ENCODE measurements around the gene CAPS. TPM values are rescaled to one million over a fixed set of nuclear protein-coding genes. Genes with fewer than 3 reads are reported as not detected.

The CAPS gene
- total RNA-seq, 1 experiment from 2014 or later, result 255 TPM

GRCh38 chr19:5958074-5958850 is 44.2 kb downstream of the CAPS start:
- ATAC-seq, result no peak

DNA sequence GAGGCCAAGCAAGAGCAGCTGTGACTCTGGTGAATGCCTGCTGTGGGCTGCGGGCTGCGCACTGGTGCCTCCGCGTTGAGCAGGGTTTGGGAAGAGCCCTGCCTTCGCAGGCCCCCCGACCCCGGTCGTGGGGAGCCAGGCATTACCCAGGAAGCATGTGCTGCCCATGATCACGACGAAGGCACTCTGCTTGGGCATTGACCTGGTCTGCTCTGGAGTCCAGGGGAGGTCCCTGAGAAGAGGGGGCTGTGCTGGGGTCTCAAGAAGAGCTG is 44.7 kb downstream of the CAPS start:
- H4K20me1 ChIP-seq (ENCODE audit: low read length), result peaks cover 78% of the 10 kb centered on the region
- H3K4me1 ChIP-seq (ENCODE audit: insufficient read depth, low read length), result peaks cover 14% of the 10 kb centered on the region
- H3F3A ChIP-seq (ENCODE audit: low read length, unreplicated experiment), result no peaks in the 10 kb centered on the region
- no peak for DNase-seq
- H3K9me3 ChIP-seq (ENCODE audit: low read length), result no peaks in the 10 kb centered on the region
- no TSS peak for BruUV-seq (replicated peaks)
- POLR2A ChIA-PET (ENCODE audit: unreplicated experiment), result no interaction called here
- CTCF ChIA-PET, result no interaction called here
- H3K27me3 ChIP-seq (ENCODE audit: low read length), result no peaks in the 10 kb centered on the region
- ATAC-seq, result no peak
- H3K79me2 ChIP-seq (ENCODE audit: low read length), result peaks cover 100% of the 10 kb centered on the region
- no peaks in the 10 kb centered on the region for H3K9me2 ChIP-seq (replicated peaks; ENCODE audit: low read length)
- H3K27ac ChIP-seq (ENCODE audit: low read length), result no peak overlapping the region
- H2AFZ ChIP-seq (ENCODE audit: low read length), result no peak overlapping the region
- intact Hi-C loops (cut with micrococcal nuclease), result no loop called here
- H3K4me2 ChIP-seq (ENCODE audit: low read length), result no peak overlapping the region
- no peak overlapping the region for H3K9ac ChIP-seq (ENCODE audit: low read length)
- TF ChIP-seq EZH2phosphoT487 (IDR thresholded peaks at IDR 0.05; ENCODE audit: borderline replicate concordance, low read length) (no peak), EZH2 (IDR thresholded peaks at IDR 0.05; ENCODE audit: low read length, unreplicated experiment) (no peak)
- TF ChIP-seq, protein P1, sequence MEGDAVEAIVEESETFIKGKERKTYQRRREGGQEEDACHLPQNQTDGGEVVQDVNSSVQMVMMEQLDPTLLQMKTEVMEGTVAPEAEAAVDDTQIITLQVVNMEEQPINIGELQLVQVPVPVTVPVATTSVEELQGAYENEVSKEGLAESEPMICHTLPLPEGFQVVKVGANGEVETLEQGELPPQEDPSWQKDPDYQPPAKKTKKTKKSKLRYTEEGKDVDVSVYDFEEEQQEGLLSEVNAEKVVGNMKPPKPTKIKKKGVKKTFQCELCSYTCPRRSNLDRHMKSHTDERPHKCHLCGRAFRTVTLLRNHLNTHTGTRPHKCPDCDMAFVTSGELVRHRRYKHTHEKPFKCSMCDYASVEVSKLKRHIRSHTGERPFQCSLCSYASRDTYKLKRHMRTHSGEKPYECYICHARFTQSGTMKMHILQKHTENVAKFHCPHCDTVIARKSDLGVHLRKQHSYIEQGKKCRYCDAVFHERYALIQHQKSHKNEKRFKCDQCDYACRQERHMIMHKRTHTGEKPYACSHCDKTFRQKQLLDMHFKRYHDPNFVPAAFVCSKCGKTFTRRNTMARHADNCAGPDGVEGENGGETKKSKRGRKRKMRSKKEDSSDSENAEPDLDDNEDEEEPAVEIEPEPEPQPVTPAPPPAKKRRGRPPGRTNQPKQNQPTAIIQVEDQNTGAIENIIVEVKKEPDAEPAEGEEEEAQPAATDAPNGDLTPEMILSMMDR (conservative IDR thresholded peaks at IDR 0.05; ENCODE audit: low read depth, low read length), result no peak
- peaks cover 3% of the 10 kb centered on the region; the same call in 1 of the 2 replicates for H3K36me3 ChIP-seq (ENCODE audit: low read depth, low read length)
- H3K4me3 ChIP-seq (ENCODE audit: low read length), result no peak overlapping the region

More at GRCh38 chr19:5958074-5958850, 44.2 kb downstream of the CAPS start:
- no peak for DNase-seq
- Histone ChIP-seq H3K9ac (ENCODE audit: low read length) (no peak overlapping the region), H3K79me2 (ENCODE audit: low read length) (peaks cover 100% of the 10 kb centered on the region), H3K4me2 (ENCODE audit: low read length) (no peak overlapping the region), H3K27me3 (ENCODE audit: low read length) (no peaks in the 10 kb centered on the region), H3K36me3 (ENCODE audit: low read depth, low read length) (peaks cover 3% of the 10 kb centered on the region; the same call in 1 of the 2 replicates), H4K20me1 (ENCODE audit: low read length) (peaks cover 82% of the 10 kb centered on the region), H3K9me3 (ENCODE audit: low read length) (no peaks in the 10 kb centered on the region), H3K9me2 (replicated peaks; ENCODE audit: low read length) (no peaks in the 10 kb centered on the region), H3K27ac (ENCODE audit: low read length) (no peak overlapping the region), H2AFZ (ENCODE audit: low read length) (no peak overlapping the region), H3K4me3 (ENCODE audit: low read length) (no peak overlapping the region), H3K4me1 (ENCODE audit: insufficient read depth, low read length) (peaks cover 14% of the 10 kb centered on the region), H3F3A (ENCODE audit: low read length, unreplicated experiment) (no peaks in the 10 kb centered on the region)
- no TSS peak for BruUV-seq (replicated peaks)
- CTCF ChIA-PET, result no interaction called here
- TF ChIP-seq, protein P1 (conservative IDR thresholded peaks at IDR 0.05; ENCODE audit: low read depth, low read length), result no peak
- TF ChIP-seq EZH2phosphoT487 (IDR thresholded peaks at IDR 0.05; ENCODE audit: borderline replicate concordance, low read length), result no peak
- intact Hi-C loops (cut with micrococcal nuclease), result no loop called here
- POLR2A ChIA-PET (ENCODE audit: unreplicated experiment), result no interaction called here

DNA sequence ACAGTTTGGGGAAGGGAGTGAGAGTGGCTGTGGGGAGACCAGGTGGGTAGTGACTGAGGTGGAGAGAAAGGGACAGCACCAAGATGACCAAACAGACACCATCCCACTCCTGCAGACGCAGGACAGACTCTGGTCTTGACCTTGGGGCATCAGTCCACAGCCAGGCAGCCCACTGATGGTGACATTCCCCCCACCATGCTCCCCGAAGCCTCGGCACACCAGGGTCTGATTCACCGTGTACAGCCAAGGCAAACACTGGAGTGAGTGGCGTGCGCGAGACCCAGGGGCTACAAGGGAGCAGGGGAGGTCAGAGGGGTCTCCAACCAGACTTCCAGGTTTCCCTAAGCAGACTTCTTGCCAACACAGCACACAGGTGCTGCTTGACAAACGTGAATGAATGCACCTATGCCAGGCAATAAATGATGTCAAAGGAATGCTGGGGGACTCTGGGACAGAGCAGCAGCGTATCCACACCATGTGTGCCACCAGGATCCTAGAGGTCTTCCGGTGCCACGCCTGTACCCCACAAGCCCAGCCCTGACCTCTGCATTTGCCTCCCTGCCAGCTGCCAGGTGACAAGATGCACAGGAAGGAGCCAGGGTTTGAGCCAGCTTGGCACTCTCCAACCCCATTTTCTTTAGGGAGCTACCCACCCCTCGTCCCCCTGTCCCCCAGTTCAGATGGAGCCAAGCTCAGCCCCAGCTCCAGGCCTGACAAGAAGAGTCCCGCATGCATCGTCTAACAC is 45.4 kb downstream of the CAPS start:
- no peak for TF ChIP-seq EZH2phosphoT487 (IDR thresholded peaks at IDR 0.05; ENCODE audit: borderline replicate concordance, low read length)
- H3K4me2 ChIP-seq (ENCODE audit: low read length), result no peak overlapping the region
- H2AFZ ChIP-seq (ENCODE audit: low read length), result no peak overlapping the region
- H3K9ac ChIP-seq (ENCODE audit: low read length), result no peak overlapping the region
- no peaks in the 10 kb centered on the region for H3K9me2 ChIP-seq (replicated peaks; ENCODE audit: low read length)
- intact Hi-C loops (cut with micrococcal nuclease), result no loop called here
- DNase-seq, result no peak
- no peaks in the 10 kb centered on the region for H3F3A ChIP-seq (ENCODE audit: low read length, unreplicated experiment)
- ATAC-seq, result no peak
- H3K36me3 ChIP-seq (ENCODE audit: low read depth, low read length), result peaks cover 3% of the 10 kb centered on the region; the same call in 1 of the 2 replicates
- peaks cover 100% of the 10 kb centered on the region for H3K79me2 ChIP-seq (ENCODE audit: low read length)
- no peaks in the 10 kb centered on the region for H3K9me3 ChIP-seq (ENCODE audit: low read length)
- peaks cover 75% of the 10 kb centered on the region for H4K20me1 ChIP-seq (ENCODE audit: low read length)
- H3K27me3 ChIP-seq (ENCODE audit: low read length), result no peaks in the 10 kb centered on the region
- ChIA-PET POLR2A (ENCODE audit: unreplicated experiment) (no interaction called here), CTCF (no interaction called here)
- no peak overlapping the region for H3K4me3 ChIP-seq (ENCODE audit: low read length)
- H3K4me1 ChIP-seq (ENCODE audit: insufficient read depth, low read length), result peaks cover 14% of the 10 kb centered on the region
- no peak overlapping the region for H3K27ac ChIP-seq (ENCODE audit: low read length)
- no TSS peak for BruUV-seq (replicated peaks)
